DND-41 (cell line): ENCODE data around the gene PLK5.
"Not testable (repeated sequence)": the region's sequence is repeated elsewhere in the genome, so short reads cannot be mapped to it uniquely, and the experiment has no call there.

Experiments
- ATAC-seq: fragments of 200-7000 bp; cut with Tn5 transposase; 3 replicates; pipeline ENCODE4 v1.9.1; 2021; ENCODE audit warnings: low read depth; ENCODE audit not compliant: insufficient read depth
- DNase-seq: peaks from one replicate; pipeline ENCODE4 v3.0.0-alpha.2; 2020
- H2AFZ ChIP-seq: 2 replicates; pipeline ENCODE4 v1.6.0; 2012; ENCODE audit warnings: low read depth, low read length
- H3K27ac ChIP-seq: 2 replicates; pipeline ENCODE4 v1.5.1; 2012; ENCODE audit warnings: low read length, inconsistent platforms
- H3K27me3 ChIP-seq: fragments of 200-600 bp; sonication (generic); 2 replicates; pipeline ENCODE4 v1.6.0; 2012; ENCODE audit warnings: low read length, mild to moderate bottlenecking, inconsistent platforms; ENCODE audit not compliant: insufficient read depth, poor library complexity
- H3K36me3 ChIP-seq: 2 replicates; pipeline ENCODE4 v1.5.1; 2012; ENCODE audit warnings: low read length, inconsistent platforms; ENCODE audit not compliant: insufficient read depth
- H3K4me1 ChIP-seq: 2 replicates; pipeline ENCODE4 v1.5.1; 2012; ENCODE audit warnings: mild to moderate bottlenecking, low read length; ENCODE audit not compliant: insufficient read depth
- H3K4me2 ChIP-seq: 2 replicates; pipeline ENCODE4 v1.6.0; 2012; ENCODE audit warnings: mild to moderate bottlenecking, moderate library complexity, low read length, inconsistent platforms; ENCODE audit not compliant: insufficient read depth
- H3K4me3 ChIP-seq, 2 experiments: fragments of 200-600 bp in 1 of 2; shearing (Covaris generic) in 1 of 2; 2 replicates each; pipeline ENCODE4 v1.5.1; 2012 to 2016; ENCODE audit warnings: inconsistent platforms in 2 of 2, low read length in 2 of 2, mild to moderate bottlenecking in 2 of 2, low read depth in 1 of 2, moderate library complexity in 1 of 2
- H3K79me2 ChIP-seq: 2 replicates; pipeline ENCODE4 v1.6.0; 2012; ENCODE audit warnings: low read length, inconsistent platforms; ENCODE audit not compliant: insufficient read depth
- H3K9ac ChIP-seq: 2 replicates; pipeline ENCODE4 v1.6.0; 2012; ENCODE audit warnings: low read depth, mild to moderate bottlenecking, inconsistent platforms, low read length, moderate library complexity
- H3K9me3 ChIP-seq: 2 replicates; pipeline ENCODE4 v1.5.1; 2012; ENCODE audit warnings: low read length, moderate library complexity, mild to moderate bottlenecking, inconsistent platforms; ENCODE audit not compliant: insufficient read depth, severe bottlenecking
- H4K20me1 ChIP-seq: 2 replicates; pipeline ENCODE4 v1.6.0; 2012; ENCODE audit warnings: low read length; ENCODE audit not compliant: insufficient read depth
- EZH2 ChIP-seq: IDR thresholded peaks from 3 replicates; pipeline ENCODE4 v1.6.1; 2012; ENCODE audit warnings: borderline replicate concordance, low read depth, mild to moderate bottlenecking, moderate library complexity, low read length, inconsistent platforms; ENCODE audit not compliant: severe bottlenecking
- TF ChIP-seq, protein P1 (sequence below): IDR thresholded peaks from 2 replicates; pipeline ENCODE4 v1.5.1; 2012; ENCODE audit warnings: borderline replicate concordance, low read length, moderate library complexity, mild to moderate bottlenecking; ENCODE audit not compliant: poor library complexity, severe bottlenecking; ENCODE audit errors: extremely low read depth

Gene PLK5

DNA sequence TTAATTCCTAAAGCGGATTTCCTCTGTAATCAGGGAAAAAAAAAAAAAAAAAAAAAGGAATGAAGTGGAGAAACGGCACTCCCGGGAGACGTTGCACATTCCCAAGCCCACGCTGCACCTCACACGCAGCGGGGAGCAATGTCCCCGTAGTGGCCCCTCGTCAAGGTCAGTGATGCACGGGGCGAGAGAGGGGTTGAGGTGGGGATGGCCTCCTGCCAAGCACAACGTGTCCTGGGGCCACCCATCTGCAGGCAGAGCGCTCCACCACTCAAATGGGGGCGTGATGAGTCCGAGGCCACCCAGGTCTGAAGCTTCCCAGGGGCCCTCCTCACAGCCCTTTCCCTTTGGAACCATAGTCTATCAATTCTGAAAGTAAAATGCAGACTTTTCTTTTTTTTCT is 15.1 kb downstream of the PLK5 start:
- H2AFZ ChIP-seq, result no peak overlapping the region
- DNase-seq (no peak), ATAC-seq (no peak)
- no peak overlapping the region for H3K4me3 ChIP-seq
- no peaks in the 10 kb centered on the region for H3K9me3 ChIP-seq
- no peak overlapping the region for H3K9ac ChIP-seq
- H3K4me1 ChIP-seq, result no peaks in the 10 kb centered on the region
- H3K79me2 ChIP-seq, result no peaks in the 10 kb centered on the region
- no peak overlapping the region for H3K27ac ChIP-seq
- no peaks in the 10 kb centered on the region for H4K20me1 ChIP-seq
- H3K36me3 ChIP-seq, result no peaks in the 10 kb centered on the region
- no peaks in the 10 kb centered on the region for H3K27me3 ChIP-seq
- H3K4me2 ChIP-seq, result no peak overlapping the region
- TF ChIP-seq EZH2, result no peak
- TF ChIP-seq, protein P1, sequence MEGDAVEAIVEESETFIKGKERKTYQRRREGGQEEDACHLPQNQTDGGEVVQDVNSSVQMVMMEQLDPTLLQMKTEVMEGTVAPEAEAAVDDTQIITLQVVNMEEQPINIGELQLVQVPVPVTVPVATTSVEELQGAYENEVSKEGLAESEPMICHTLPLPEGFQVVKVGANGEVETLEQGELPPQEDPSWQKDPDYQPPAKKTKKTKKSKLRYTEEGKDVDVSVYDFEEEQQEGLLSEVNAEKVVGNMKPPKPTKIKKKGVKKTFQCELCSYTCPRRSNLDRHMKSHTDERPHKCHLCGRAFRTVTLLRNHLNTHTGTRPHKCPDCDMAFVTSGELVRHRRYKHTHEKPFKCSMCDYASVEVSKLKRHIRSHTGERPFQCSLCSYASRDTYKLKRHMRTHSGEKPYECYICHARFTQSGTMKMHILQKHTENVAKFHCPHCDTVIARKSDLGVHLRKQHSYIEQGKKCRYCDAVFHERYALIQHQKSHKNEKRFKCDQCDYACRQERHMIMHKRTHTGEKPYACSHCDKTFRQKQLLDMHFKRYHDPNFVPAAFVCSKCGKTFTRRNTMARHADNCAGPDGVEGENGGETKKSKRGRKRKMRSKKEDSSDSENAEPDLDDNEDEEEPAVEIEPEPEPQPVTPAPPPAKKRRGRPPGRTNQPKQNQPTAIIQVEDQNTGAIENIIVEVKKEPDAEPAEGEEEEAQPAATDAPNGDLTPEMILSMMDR, result no peak

DNA sequence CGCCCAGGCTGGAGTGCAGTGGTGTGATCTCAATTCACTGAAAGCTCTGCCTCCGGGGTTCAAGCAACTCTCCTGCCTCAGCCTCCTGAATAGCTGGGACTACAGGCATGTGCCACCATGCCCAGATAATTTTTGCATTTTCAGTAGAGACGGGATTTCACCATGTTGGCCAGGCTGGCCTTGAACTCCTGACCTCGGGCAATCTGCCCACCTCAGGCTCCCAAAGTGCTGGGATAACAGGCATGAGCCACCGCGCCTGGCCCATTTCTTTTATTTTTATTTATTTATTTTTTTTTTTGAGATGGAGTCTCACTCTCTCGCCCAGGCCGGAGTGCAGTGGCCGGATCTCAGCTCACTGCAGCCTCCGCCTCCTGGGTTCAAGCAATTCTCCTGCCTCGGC is 15.9 kb downstream of the PLK5 start:
- DNase-seq, H3K27me3 ChIP-seq, H3K9me3 ChIP-seq, H2AFZ ChIP-seq, ATAC-seq, H3K9ac ChIP-seq, H3K4me2 ChIP-seq, H4K20me1 ChIP-seq, H3K36me3 ChIP-seq, H3K4me1 ChIP-seq, H3K4me3 ChIP-seq, H3K79me2 ChIP-seq, H3K27ac ChIP-seq: not testable (repeated sequence)

DNA sequence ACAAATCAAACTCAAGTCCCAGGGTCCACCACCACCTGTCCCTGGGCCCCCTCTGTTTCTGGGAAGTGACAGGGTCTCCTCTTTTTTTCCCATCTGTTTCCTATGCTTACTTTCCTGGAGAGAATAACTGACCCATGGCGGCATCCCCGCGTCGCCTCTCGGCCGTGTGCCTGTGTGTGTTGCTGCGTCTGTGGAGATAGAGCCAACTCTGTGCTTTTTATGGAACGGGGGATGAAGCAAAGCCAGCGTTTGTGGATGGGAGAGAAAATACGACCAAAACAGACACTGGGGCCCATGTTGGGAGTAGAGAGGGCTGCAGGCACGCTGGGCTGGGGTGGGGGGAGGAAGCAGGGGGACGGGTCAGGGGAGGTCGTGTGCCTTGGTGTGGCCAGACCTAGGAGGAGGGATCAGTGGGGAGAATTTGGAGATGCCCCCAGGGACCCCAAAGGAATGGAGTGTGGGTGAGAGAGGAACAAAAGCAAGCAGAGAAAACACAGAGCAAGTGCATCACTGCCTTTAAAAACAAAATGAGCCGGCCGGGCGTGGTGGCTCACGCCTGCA is 16.6 kb downstream of the PLK5 start:
- DNase-seq, result no peak
- TF ChIP-seq, protein P1, result no peak
- TF ChIP-seq EZH2, result no peak
- no peak for ATAC-seq
- Histone ChIP-seq H3K27me3 (no peaks in the 10 kb centered on the region), H3K4me3 (no peak overlapping the region), H3K4me2 (no peak overlapping the region), H4K20me1 (no peaks in the 10 kb centered on the region), H2AFZ (no peak overlapping the region), H3K79me2 (no peaks in the 10 kb centered on the region), H3K36me3 (no peaks in the 10 kb centered on the region), H3K27ac (no peak overlapping the region), H3K9ac (no peak overlapping the region), H3K9me3 (no peaks in the 10 kb centered on the region), H3K4me1 (no peaks in the 10 kb centered on the region)

DNA sequence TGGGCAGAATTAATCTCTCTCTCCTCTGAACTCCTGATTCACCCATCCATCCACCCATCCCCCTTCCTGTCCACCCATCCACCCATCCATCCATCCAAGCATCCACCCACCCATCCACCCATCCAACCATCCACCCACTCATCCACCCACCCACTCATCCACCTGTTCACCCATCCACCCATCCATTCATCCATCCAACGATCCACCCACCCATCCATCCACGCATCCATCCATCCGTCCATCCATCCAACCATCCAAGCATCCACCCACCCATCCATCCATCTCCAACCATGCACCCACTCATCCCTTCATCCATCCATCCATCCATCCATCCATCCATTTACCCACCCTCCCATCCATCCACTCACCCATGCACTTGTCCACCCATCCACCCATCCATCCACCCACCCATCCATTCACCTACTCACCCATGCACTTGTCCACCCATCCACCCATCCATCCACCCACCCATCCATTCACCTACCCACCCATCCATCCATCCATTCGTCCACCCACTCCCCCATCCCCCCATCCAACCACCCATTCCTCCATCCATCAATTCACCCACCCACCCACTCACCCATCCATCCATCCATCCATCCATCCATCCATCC is 25.6 kb downstream of the PLK5 start:
- Histone ChIP-seq H3K4me1 (peaks cover 8% of the 10 kb centered on the region), H3K9ac (no peak overlapping the region), H4K20me1 (peaks cover 4% of the 10 kb centered on the region; the same call in 1 of the 2 replicates), H3K9me3 (no peaks in the 10 kb centered on the region), H3K4me3 (no peak overlapping the region), H2AFZ (no peak overlapping the region), H3K4me2 (no peak overlapping the region), H3K36me3 (no peaks in the 10 kb centered on the region), H3K79me2 (no peaks in the 10 kb centered on the region), H3K27me3 (no peaks in the 10 kb centered on the region), H3K27ac (no peak overlapping the region)
- TF ChIP-seq, protein P1, result no peak
- TF ChIP-seq EZH2, result no peak
- ATAC-seq (no peak), DNase-seq (no peak)
